HEK293T (cell line): ENCODE results near the gene HSD17B12.
"Not testable (repeated sequence)": the region's sequence is repeated elsewhere in the genome, so short reads cannot be mapped to it uniquely, and the experiment has no call there.

Source experiments
- BHLHE40 ChIP-seq: fragments of 450-650 bp; IDR thresholded peaks from 2 replicates; pipeline ENCODE4 v1.6.1; 2016; ENCODE audit warnings: mild to moderate bottlenecking, moderate library complexity, borderline replicate concordance
- FOXK2 ChIP-seq: fragments of 450-650 bp; IDR thresholded peaks from 2 replicates; pipeline ENCODE4 v1.6.1; 2016; ENCODE audit warnings: mild to moderate bottlenecking
- FOXM1 ChIP-seq: fragments of 450-650 bp; IDR thresholded peaks from 2 replicates; pipeline ENCODE4 v1.6.1; 2017; ENCODE audit warnings: mild to moderate bottlenecking, borderline replicate concordance
- HDGF ChIP-seq: fragments of 450-650 bp; IDR thresholded peaks from 2 replicates; pipeline ENCODE4 v1.6.1; 2017; ENCODE audit warnings: antibody characterized with exemption, borderline replicate concordance
- NFRKB ChIP-seq: fragments of 450-650 bp; IDR thresholded peaks from 2 replicates; pipeline ENCODE4 v1.6.1; 2016; ENCODE audit warnings: mild to moderate bottlenecking, moderate library complexity
- PKNOX1 ChIP-seq: fragments of 450-650 bp; IDR thresholded peaks from 2 replicates; pipeline ENCODE4 v1.6.1; 2016
- SP1 ChIP-seq: fragments of 450-650 bp; IDR thresholded peaks from 2 replicates; pipeline ENCODE4 v1.6.1; 2017
- SUZ12 ChIP-seq: fragments of 450-650 bp; IDR thresholded peaks from 2 replicates; pipeline ENCODE4 v1.6.1; 2016; ENCODE audit warnings: mild to moderate bottlenecking
- TARDBP ChIP-seq: fragments of 450-650 bp; IDR thresholded peaks from 2 replicates; pipeline ENCODE4 v1.6.1; 2016

GRCh38 chr11:43768654-43769053 is 88.1 kb downstream of the HSD17B12 start:
- not testable (repeated sequence) for TF ChIP-seq NFRKB, FOXM1, FOXK2, TARDBP, HDGF, PKNOX1, BHLHE40, SP1, SUZ12
